HG03460 (cell line): ENCODE measurements around the gene USP19.
A peak's percentile ranks its signal among the peaks of the same experiment; 100 is the strongest.

ENCODE experiments used
- ATAC-seq: cut with Tn5 transposase; IDR thresholded peaks from one replicate; pipeline ENCODE4 v1.9.1; 2021; ENCODE audit not compliant: unreplicated experiment

USP19 gene

DNA sequence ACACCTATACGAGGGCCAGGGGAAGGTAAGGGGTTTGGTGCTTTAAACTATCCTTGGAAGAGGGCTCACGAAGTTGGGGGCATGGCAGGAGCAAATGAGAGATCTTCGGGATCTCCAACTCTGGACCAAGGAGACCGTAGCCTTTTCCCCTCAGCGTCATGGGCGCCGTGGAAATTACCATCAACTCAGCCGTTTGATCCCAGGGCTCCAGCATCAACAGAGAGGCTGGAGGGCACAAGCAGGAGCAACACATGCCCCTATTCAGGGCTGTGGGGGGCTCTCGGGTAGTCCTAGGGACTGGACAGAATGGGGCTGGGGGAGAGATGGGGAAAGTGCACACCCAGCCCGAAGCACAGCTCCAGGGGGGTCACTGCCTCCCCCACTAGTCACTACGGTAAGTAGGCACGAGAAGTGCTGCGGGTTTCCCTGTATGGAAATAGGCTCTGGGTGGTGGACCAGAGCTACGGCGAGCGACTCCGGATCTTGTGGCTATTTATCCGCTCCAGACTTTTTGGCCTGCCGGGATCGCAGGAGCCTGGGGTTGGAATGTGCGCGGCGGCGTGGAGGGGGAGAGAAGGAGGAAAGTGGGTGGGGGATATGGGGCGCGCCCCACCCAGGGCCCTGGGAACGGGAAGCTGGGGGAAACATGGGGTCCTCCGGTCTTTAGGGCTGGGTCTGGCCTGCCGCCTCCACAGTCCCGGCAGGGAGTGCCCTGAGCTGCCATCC is 12.8 kb upstream of the USP19 start:
- ATAC-seq: no peak

DNA sequence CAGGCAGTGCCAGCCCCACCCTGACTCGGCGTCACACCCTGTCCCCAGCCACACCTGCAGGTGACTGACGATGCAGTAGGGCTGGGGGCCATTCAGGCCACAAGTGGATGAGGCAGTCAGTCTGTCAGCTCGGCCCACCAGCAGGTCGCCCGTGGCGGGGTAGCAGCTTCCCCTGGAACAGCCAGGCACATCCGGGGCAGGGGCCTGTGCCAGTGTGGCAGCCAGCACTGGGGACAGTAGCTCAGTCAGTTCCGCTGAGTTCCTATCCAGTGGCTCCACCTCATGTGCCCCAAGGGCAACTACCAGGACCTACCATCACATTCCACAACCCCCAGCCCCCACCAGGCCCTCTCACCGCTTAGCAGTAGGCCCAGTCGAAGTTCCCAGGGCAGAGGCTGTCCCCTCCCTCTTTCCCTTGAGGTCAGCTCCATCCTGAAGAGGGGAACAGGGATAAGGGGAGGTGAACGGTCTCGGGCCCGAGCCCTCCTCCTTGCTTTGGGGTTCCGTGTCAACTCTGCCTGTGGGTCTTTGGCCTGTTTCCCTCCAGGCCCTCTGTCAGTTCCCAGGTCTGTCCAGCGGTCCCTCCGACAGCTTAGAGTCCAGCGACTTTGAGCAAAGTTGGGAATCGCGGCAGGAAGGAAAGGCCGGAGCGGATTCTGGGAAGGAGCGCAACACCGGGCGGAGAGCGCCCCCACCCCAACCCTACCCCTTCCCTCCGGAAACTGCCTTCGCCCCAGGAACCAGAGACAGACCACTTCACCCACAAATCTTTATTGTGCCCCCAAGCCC is 12.0 kb upstream of the USP19 start, which contains the start of gene LAMB2:
LAMB2 (minus strand) TSS at position 614 of the 789 bp plus-strand sequence; CDS start at position 431, 183 bp downstream.
- ATAC-seq: no peak

GRCh38 chr3:49132073-49132436 is 11.4 kb upstream of the USP19 start:
- ATAC-seq: no peak

GRCh38 chr3:49131576-49131975 is 11.0 kb upstream of the USP19 start:
- no peak for ATAC-seq

GRCh38 chr3:49131040-49131439 is 10.4 kb upstream of the USP19 start:
- no peak for ATAC-seq

DNA sequence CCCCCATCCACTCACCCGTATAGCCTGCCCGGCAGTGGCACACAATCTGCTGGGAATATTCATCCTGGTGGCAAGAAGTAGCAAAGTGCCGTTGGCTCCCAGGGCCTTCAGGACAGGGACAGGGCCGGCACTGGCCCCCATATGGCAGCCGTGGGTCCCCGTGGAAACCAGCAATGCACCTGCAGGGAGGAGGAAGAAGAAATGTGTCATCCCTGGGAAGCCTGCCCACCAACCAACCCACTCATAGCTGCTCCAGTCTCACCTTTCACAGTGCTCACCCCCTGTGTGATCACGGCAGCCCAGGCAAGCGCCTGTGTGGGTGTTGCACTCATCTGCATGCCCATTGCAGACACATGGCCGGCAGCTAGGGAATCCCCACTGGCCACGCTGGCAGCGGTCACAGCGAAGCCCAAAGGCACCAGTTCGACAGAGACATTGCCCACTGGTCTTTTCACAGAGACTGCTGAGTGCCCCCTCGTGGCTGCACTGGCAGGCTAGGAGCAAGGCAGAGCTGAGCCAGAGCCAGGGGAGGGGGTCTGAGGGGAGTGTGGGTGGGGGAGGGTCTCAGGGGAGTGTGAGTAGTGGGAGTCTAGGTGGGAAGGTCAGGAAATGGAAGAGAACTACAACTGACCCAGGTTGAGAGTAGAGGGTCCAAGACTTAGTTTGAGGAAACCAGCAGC is 4.5 kb upstream of the USP19 start:
- ATAC-seq: no peak

- ATAC-seq: no peak
Observed at GRCh38 chr3:49124203-49124602, 3.6 kb upstream of the USP19 start.

GRCh38 chr3:49123687-49124086 is 3.1 kb upstream of the USP19 start:
- ATAC-seq: no peak

GRCh38 chr3:49122886-49123545 is 2.4 kb upstream of the USP19 start:
- ATAC-seq: no peak

DNA sequence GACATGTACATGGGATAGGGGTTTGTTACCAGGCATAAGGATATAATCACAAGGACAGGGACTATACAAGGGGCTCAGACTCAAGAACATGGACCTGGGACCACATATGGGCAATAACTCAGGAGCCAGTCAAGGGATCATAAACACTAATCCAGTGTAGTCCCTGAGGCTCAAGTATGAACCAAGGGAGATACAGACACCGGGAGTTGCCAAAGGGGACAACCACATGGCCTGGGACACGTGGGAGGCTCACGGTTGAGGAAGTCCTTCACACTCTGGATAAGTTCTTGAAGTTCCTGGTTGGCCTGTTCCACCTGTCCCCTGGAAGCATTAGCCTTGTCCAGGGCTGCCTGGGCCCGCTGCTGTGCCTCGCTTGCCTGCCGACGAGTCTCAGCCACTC is 1.8 kb upstream of the USP19 start:
- ATAC-seq: no peak

GRCh38 chr3:49122022-49122421 is 1.4 kb upstream of the USP19 start:
- ATAC-seq: no peak

DNA sequence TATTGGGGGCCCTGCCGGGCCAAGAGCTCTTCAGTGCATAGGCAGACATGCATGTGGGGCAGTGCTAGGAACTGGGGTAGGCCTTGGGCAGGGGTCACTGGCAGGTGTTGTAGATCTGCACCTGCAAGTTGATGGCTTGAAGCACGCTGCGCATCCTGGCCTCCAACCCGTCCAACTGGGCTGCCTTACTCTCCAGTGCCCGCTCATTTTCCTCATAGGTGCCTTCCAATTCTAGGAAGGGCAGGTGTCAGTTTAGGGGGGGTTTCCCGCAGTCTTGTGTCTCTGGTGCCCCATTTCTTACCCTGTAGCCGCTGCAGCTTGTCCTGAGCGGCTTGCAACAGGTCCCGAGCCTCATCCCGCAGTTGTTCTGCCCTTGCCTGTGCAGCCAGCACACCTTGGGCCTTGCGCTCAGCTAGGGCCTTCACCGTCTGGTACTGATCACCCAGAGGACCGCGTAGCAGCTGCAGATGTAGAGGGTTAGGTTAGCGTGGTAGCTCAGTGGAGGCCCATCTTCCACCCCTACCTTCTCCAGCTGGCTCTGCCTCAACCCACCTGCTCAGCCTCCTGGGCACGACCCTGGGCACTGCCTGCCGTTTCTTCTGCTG is 611 bp upstream of the USP19 start:
- ATAC-seq: no peak

DNA sequence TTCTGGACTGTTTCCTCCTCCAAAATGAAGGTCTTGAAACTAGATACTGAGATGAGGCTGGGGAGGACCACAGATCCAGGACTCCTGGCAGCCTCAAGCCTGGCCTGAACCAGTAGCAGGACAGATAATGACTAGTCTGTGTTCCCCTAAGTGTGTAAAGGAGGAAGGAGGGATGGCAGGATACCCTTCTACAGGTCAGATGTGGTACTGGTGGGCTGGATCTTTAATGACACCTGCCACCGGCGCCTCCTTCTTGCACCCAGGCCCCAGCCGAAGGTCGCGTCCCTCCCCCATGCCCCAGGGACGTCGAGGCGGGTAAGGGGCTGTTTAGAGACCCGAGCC is 556 bp downstream of the USP19 start:
- no peak for ATAC-seq

- ATAC-seq: no peak
Observed at GRCh38 chr3:49119439-49119838, 1.2 kb downstream of the USP19 start.

DNA sequence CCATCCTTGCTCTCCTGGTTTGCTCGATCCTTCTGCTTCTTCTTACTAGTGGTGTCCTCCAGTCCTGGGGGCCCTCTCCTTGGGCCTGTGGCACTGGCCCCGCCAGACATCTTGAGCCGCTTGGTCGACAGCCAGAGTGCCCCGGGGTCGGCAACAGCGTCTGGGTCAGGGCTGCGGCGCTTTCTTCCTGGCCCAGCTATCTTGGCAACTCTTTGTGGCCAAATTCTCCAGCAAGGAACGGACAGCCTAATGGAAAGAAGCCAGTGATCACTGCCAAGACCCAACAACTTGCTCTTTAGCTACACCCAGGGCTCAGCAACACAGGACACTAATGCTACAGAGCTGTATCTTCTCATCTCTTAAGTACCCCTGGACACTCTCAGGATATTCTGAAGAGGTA is 1.6 kb downstream of the USP19 start:
- no peak for ATAC-seq

DNA sequence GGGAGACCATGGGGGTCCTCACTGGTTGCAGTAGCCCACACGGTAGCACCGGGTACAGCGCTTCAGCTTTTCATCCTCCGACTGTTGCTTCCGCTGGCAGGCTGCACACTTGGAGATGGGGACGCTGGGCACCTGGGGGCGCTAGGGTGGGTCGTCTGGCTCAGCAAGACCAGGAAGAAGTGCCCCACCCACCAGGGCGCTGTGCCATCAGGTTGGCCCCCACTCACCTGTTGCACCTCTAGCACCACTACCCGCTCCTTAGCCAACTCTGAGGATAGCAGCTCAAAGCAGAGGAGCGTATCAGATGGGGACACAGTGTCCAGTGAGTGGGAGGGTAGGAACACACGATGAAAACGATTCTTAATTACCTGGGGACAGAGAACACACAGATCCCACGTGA is 8.4 kb downstream of the USP19 start:
- no peak for ATAC-seq

DNA sequence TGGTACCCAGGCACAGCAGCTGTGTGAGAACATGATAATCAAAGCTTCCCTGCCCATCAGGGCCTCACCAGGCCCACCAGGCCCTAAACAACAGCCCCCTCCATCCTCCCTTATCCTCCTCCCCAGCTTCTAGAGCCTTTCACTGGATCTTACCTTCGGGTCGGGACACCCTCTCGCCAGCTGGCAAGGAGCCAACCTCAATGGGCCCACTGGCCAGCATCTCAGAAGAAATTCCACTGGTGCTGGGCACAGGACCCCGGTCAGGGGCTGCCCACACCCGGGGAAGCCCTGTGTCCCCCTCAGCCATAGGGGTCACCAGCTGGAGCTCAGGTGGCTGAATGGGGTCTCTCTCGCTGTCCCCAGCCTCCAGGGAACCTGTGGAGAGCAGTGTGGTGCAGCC is 9.3 kb downstream of the USP19 start:
- no peak for ATAC-seq

DNA sequence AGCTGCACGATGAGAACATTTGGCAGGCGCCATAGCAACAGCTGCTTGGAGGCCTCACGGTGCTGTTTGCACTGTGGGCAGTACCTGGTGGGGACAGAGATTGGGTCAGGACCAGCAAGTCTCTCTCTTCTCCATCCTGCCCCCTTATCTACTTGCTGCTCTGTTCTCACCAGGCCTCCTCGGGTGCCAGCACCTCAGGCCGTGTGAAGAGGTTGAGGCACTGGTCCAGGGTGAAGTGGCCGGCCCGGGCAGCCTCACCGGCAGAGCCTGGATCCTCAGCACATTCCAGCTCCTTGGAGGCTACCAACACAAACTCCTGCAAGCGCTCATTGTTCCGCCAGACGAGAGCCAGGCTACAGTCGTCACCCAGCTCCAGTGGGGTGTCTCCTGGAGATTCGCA is 9.8 kb downstream of the USP19 start:
- no peak for ATAC-seq

- no peak for ATAC-seq
Observed at GRCh38 chr3:49108346-49108745, 12.3 kb downstream of the USP19 start.

DNA sequence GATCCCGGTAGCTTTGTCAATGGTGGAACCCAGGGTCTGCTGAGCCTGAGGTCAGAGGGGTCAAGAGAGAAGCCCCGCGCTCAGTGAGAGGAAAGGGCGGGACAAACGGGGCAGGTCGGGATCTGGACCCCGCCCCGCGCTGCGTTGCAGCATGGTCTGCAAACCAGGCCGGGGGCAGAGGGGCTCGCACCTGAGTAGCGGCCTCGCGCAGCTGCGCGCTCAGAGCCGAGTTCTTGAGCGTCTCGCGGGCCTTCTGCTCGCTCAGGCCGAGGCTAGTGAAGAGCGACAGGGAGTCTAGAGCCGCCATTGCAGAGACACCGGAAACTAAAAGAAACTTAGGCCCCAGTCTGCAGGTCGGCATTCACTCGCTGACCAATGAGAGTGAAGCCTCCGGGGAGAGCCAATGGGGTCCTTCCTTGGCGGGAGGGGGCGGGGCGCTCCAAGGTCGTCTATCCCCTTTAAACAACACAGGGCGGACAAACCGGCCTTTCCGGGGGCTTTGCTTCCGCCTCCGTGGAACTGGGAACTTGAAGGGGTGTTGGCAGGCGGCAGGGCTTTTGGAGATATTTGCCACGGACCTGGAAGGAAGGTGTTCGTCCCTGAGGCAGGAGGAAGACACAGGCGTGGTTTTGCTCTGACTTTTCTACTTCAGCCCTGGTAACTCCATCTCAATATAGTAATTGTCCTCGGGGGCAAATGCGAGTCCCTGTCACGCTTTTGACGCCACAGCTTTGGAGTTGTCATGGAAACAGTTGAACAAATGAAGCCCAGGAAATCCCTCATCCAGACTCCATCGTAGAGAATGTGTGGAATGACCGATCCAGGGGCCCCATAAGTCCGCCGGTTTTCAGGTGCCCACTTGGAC is 16.0 kb downstream of the USP19 start, which contains the start of gene QARS1:
QARS1 (minus strand) TSS at position 331 of the 865 bp plus-strand sequence; CDS start at position 307, 24 bp downstream.
- ATAC-seq: peak; percentile 92
